Head of caudate nucleus (tissue), 42 donors: Measurements from ENCODE around the gene CDR2L.
A peak's percentile ranks its signal among the peaks of the same experiment; 100 is the strongest.
"Not testable (repeated sequence)": the region's sequence is repeated elsewhere in the genome, so short reads cannot be mapped to it uniquely, and the experiment has no call there.

Experiments used
- DNase-seq, 42 donors: peaks; one replicate each; pipeline versions ENCODE4 v3.0.0 to v3.0.0-alpha.2; 2020 to 2021; ENCODE audit warnings: mixed read lengths in 7 of 42
- intact Hi-C: fragments of 100-400 bp; cut with DNase I; formaldehyde crosslinking; loops from one replicate; pipeline ENCODE4 v1.15.0; 2022

CDR2L gene

DNA sequence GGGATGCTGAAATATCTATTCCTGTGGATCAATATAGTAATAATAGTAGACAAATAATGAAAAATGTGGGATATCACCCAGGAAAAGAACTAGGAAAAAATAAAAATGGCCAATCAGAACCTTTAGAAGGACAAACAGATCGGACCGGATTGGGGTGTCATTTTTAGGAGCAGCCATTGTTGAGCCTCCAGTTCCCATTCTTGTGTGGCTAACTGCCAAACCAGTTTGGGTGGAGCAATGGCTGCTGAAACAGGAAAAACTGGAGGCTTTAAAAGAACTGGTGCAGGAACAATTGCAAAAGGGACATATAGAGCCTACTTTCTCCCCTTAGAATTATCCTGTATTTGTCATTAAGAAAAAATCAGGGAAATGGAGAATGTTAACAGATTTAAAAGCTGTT lies 39.2 kb downstream of the CDR2L start:
- DNase-seq, intact Hi-C loops: not testable (repeated sequence)

DNA sequence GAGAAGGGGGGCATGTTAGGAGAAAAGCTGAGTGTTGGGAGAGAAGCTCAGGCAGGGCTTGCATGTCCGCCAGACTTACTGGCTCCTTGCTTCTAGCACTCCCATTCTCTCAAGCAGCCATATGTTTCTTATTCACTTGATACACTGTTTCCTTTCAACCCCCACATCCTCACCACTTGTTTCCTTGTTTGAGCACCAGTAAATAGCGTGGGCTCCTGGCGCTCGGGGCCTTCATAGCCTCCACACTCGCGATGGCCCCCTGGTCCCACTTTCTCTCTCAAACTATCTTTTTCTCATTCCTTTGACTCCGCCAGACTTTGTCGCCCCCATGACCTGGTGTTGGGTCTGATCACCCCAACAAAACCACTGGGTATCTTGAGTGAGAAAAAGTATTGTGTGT lies 42.7 kb downstream of the CDR2L start:
- intact Hi-C loops: loop anchor here (5.0 kb wide), 1 partner anchor 68 kb away; no protein-coding TSS in a partner anchor

DNA sequence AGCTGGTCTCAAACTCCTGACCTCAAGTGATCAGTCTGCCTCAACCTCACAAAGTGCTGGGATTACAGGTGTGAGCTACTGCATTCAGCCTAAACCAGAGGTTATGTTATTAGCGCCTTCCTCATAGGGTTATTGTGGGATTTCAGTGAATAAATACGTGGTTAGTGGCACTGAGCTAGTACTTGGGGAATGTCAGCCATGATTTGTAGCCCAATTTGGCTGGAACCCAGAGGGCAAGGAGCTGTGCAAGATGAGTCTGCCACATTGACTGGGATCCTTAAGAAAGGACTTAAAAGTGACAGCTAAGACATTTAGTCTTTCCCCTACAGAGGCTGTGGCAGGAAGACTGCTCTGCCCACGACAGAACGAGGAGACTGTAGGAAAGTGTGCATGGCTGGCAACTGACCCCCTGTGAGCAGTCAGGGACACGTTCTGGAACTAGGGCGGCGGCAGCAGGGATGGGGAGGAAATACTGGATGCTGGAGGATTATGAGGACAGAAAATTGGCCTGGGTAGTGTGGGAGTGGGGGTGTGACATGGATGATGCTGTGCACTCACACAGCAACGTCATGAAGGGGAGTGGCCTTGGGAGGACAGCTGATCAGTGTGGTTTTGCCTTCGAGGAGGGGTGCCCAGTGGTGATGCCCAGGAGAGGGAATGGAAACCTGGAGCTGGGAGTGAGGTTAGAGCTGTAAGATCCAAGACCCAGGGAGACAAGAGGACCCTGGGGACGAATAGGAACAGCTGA lies 44.7 kb downstream of the CDR2L start:
- intact Hi-C loops: loop anchor here (5.0 kb wide), 1 partner anchor 70 kb away; no protein-coding TSS in a partner anchor
- peak; percentile 70 to 95 (median 88) for DNase-seq

More for the DNA sequence above, 42.7 kb downstream of the CDR2L start:
- DNase-seq: no peak

DNA sequence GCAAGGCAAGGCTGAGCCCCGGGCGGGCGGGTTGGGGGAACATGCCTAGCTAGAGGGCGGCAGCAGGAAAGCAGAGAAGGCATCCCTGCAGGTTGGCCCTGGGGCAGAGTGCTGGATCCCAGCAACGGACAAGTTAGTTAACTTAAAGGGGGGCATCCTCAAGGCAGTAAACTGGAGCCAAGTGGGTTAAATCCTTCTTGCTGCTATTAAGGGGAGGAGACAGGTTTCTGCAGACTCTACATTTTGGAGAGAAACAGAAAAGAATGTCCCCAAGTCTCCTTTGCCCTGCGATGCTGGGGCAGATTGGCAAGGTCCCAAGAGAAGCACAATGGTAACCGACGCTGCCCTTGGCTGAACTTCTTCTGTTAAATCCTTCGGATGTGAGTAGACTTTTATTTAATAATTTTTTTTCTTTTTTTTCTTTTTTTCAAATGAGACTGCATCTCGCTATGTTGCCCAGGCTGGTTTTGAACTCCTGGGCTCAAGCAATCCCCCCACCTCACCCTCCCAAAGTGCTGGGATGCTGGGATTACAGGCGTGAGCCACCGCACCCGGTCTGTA lies 45.4 kb downstream of the CDR2L start:
- DNase-seq: peak in 12 of 42 donors; percentile 9 to 69 (median 44)

DNA sequence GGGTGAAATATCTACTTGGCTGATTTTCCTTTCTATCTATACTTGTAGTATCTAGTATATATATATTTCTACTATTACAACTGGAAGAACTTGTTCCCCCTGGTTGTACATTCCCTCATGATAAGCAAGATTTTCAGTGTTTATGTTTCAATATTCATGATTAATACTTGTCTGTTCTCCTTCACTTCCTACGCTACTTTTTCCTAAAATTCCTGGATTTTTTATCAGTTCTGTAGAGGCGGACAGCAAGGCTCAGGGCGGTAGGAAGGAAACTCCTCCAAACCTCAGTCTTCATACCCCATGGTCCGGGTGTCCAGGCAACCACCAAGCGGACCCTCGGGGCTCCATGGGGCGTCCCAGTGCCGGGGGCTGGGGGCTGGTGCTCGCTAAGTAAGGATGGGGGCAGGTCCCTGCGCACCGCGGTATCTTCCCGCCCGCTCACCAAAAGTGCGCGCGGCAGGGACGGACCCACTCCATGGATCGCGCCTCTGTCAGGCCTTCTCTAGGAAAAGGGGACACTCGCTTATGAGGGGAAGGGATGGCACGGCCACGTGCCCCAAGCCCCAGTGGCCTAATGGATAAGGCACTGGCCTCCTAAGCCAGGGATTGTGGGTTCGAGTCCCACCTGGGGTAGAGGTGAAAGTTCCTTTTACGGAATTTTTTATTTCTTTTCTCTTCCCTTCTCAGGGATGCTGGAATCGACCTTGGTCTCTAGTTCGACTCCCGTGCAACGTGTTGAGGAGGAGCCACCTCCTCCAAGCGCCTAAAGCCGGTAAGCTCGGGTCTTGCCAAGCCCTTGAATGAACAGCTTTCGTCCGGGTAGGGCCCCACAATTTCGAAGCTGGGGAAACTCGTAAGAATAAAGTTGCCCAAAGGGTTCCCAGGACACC lies 46.2 kb downstream of the CDR2L start:
- intact Hi-C loops: loop anchor here (5.0 kb wide), 1 partner anchor 71 kb away; no protein-coding TSS in a partner anchor
- DNase-seq: peak; percentile 81 to 98 (median 94)

More for the DNA sequence above, 45.4 kb downstream of the CDR2L start:
- intact Hi-C loops: loop anchor here (5.0 kb wide), 1 partner anchor 70 kb away; no protein-coding TSS in a partner anchor

DNA sequence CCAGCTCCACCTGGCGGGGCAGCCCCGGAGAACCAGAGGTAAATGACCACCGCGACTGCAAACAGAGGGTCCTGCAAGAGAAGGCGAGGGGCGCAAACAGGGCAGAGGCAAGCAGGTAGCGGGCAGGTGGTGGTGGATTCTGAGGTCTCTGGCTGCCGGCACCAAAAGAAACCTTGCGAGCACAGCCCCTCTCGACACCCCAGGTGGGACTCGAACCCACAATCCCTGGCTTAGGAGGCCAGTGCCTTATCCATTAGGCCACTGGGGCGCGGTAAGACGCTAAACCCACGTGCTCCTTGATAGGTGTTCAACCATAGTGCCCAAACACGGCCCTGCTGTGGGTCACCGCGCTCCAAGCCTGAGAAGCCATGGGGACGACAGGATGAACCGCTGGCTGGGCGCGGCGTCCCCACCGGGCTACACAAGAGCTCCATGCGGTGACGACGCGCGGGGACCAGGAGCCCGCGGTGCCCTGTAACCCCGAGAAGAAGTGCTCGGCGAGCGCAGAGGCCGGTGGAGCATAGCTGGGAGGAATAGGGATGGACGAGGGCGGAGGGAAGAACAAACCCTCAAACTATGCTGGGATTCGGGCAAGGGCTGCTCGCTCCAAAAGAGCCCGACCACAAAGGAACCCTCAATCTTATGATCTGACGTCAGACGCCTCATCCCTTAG lies 46.9 kb downstream of the CDR2L start:
- DNase-seq: peak; percentile 70 to 97 (median 88)
- intact Hi-C loops: loop anchor here (5.0 kb wide), 1 partner anchor 72 kb away; no protein-coding TSS in a partner anchor

DNA sequence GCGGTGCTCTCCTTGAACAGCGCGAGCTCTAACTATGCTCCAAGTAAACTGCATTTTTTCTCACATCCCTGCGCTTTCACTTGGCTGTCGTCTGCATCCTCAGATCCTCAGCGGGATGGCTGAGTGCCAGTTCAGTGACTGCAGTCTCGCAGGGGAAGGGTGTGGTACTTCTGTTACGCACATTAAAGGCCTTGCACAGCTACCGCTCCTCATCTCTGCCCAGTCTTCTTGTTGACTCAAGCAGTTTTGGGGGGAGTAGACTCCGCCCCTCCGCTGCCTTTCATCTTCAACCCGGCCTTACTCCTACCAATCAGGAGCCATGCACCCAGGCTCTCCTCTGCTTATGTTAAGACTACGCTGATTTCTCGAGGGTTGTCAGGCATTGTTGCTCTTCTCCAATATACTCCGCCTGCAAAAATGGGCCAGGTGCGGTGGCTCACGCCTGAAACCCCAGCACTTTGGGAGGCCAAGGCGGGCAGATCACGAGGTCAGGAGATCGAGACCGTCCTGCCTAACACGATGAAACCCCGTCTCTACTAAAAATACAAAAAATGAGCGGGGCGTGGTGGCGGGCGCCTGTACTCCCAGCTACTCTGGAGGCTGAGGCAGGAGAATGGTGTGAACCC lies 49.3 kb downstream of the CDR2L start:
- intact Hi-C loops: no loop called here

DNA sequence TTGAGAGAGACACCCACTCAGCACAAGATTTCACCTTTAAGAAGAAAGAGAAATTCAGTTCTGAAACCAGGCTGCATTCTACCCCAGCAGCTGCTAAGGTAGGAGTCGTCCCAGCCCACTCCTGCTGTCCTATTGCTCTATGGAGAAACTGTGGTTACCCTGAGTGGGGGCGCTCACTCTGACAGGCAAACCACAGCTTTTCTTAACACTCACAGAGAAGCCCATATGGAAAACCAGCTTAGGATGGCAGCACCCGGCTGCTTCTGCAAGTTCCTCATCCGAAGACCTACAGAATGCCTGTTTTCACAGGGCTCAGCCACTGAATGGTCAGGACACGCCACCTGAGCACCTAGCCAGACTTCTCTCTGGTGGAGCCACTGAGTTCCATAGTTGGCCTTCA lies 51.8 kb downstream of the CDR2L start:
- intact Hi-C loops: no loop called here
- peak in 2 of 42 donors; percentile 28 to 38 for DNase-seq

More for the DNA sequence above, 49.3 kb downstream of the CDR2L start:
- DNase-seq: peak in 15 of 42 donors; percentile 25 to 69 (median 44)

DNA sequence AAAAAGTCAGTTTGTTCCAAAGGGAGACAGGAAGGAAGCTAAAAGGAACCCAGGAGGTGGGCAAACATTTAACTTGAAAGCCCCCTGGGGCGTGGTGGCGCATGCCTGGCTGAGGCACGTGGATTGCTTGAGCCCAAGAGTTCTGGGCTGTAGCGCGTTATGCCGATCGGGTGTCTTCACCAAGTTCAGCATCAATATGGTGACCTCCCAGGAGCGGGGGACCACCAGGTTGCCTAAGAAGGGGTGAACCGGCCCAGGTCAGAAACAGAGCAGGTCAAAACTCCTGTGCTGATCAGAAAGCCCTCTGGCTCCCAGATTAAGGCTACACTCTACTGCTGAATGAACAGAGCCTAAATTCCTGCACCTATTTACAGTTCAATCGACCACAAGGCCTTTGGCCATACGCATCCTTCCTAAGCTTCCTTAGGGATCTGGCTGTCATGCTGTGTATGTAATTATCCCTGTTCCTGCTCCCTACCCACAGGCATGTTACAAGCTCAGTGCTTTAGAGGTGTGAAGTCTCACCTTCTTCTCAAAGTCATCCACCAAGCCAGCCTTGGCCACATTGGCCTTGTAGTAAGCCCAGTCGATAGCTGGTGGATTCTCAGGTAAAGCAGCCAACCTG lies 54.3 kb downstream of the CDR2L start:
- no peak for DNase-seq

DNA sequence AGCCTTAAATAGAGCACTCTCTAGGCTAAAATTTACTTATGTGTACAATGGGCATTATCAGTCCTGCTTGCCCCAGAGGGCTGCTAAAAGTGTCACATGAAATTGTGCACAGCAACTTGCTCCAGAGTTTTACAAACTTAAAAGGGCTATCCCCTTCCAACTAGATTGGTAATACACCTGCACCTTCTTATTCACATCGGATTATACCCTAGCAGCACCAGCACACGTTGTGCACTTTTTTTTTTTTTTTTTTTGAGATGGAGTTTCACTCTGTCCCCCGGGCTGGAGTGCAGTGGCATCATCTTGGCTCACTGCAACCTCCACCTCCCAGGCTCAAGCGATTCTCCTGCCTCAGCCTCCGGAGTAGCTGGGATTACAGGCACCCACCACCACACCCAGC lies 56.4 kb downstream of the CDR2L start:
- intact Hi-C loops, DNase-seq: not testable (repeated sequence)

More for the DNA sequence above, 54.3 kb downstream of the CDR2L start:
- intact Hi-C loops: no loop called here

DNA sequence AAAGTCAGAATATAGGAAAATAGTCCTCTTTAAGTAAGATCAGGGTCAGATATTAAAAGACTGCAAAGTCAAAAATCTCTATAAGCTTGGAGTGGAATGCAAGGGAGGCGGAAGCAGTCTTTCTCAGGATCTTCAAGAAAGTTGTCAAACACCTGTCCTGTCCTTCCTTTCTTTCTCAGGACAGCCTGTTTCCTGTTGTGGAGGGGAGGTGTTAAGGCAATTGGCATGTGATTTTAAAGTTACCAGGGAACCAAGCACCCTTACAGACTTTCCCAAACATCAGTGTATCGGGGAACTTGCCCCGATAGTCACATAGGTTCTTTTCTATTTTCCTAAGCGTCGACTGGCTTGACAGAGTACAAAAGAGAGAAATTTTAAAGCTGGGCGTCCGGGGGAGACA lies 57.3 kb downstream of the CDR2L start:
- intact Hi-C loops: no loop called here
- DNase-seq: no peak

DNA sequence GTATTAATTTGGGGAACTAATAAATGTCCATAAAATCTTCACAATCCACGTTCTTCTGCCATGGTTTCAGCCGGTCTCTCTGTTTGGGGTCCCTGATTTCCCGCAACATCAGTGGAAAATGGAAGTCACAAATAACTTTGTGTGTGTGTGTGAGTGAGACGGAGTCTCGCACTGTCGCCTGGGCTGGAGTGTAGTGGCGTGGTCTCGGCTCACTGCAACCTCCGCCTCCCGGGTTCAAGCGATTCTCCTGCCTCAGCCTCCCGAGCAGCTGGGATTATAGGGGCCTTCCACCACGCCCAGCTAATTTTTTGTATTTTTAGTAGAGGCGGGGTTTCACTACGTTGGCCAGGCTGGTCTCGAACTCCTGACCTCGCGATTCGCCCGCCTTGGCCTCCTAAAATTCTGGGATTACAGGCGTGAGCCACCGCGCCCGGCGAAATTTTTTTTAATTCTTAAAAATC lies 58.5 kb downstream of the CDR2L start:
- intact Hi-C loops, DNase-seq: not testable (repeated sequence)

DNA sequence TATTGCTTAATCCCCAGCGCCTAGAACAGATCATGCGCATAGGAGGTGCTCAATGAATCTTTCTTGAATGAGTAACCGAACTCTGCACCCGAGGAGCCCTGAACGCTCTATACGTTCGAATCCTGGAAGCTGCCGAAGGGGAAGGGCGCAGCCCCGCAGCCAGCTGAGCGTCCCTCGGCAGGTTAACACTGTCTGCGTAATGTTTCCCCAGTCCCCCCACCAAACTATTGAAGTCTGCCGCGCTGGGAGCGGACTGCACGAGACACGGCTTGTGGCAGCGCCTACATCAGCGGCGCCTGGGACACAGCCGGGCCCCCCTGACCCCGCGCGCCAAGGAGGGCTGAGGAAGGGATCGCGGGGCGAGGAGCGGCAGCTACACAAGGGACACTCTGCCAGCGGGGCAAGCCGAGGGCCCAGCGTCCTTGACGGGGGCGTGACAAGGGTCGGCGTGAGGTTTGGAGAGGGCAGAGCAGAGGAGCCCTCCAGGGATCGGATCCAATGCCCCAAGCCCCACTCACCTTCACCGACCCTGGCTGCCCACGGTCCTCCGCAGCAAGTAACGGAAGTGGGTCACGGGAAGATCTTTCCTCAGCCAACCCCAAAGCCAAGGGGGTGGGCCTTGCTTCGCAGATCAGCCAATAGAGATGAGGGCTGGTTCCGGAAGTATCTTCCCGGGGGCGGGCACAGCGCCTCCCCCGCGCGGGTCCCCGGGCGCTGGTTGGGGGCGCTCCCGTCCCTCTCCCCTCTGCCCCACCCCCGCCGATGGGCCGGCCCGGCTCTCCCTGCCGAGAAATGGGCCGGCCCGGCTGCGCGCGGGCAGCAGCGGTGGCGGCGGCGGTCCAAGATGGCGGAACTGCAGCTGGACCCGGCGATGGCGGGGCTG lies 59.2 kb downstream of the CDR2L start, which contains the start of the genes ATP5PD and KCTD2:
Gene ATP5PD (minus strand): TSS at position 563 of the 883 bp plus-strand sequence. CDS start 4,319 bp downstream, outside the sequence.
Gene KCTD2 (plus strand): TSS at position 819 of the 883 bp plus-strand sequence. CDS start 26 bp downstream, at position 845.
- DNase-seq: peak; percentile 90 to 99 (median 96)
- intact Hi-C loops: no loop called here

DNA sequence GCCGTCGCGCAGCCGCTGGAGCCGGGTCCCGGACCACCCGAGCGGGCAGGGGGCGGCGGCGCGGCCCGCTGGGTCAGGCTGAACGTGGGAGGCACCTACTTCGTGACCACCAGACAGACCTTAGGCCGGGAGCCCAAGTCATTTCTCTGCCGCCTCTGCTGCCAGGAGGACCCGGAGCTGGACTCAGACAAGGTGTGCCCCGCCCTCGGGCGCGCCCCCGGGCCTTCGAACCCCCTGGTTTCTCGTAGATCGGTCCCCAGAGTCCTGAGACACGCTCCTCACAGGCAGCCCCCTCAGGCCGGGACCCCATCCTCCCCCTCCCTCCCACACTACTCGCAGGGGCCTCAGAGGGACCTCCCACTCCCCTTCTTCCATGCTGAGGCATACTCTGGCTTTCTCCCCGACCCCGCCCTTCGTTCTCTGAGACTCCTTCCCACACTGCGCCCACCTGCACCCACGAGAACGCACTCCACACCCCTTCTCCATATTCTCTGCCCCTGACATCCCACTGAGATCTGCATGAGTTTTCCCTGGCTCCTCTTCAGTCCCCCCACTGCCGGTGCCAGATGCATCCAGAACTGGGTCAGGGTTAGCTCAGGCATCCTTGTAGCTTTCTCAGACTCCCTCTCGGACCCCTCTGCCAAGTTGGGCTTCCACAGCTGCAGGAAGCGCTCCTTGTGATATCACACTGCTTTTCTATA lies 60.1 kb downstream of the CDR2L start:
- DNase-seq: peak in 31 of 42 donors; percentile 16 to 68 (median 40)
- intact Hi-C loops: no loop called here

DNA sequence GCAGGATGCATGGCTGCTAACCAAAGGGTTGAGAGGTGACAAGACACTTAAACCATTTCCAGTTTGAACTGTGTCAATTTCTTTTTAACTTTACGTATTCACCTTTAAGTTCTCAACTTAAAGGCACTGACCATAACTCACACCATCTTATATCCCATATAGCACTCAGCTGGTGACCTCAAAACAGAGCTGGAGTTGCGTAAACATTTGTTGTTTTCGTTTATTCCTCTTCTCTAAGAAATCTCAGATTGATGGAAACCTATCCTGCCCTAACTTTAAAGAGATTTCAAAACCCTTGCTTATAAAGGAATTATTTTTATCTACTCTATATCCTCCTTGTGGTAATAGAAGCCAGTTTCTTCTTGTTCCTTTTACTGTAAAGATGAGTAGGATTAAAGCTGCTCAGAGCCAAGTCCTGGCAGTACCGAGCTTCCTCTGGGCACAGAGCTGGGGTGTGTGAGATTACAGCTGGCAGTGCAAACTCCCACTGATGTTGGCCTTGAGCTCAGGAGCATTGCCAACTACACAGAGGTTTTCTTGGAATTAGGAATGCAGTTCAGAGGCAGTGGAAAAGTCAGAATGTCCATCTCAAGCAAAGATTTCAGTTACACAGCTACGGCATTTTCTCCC lies 60.9 kb downstream of the CDR2L start:
- peak in 17 of 42 donors; percentile 6 to 63 (median 42) for DNase-seq
- intact Hi-C loops: no loop called here
